SIG-M5 treated with dmso at 0.1 percent for 504 hours (cell line): Measurements from ENCODE around the gene RLBP1.

ENCODE experiments used
- DNase-seq: peaks from one replicate; lab custom pipeline; 2025; ENCODE audit not compliant: unreplicated experiment; lab: John Stamatoyannopoulos, UW

The RLBP1 gene

GRCh38 chr15:89179966-89180875 is 41.2 kb downstream of the RLBP1 start:
- DNase-seq = no peak

- DNase-seq = no peak
These were observed 42.9 kb downstream of the RLBP1 start for GRCh38 chr15:89178307-89178977.

- DNase-seq = peak; percentile 58
These were observed 43.6 kb downstream of the RLBP1 start for GRCh38 chr15:89177633-89178306.

GRCh38 chr15:89177116-89177515 is 44.3 kb downstream of the RLBP1 start:
- no peak for DNase-seq

- DNase-seq = no peak
These were observed 45.7 kb downstream of the RLBP1 start for GRCh38 chr15:89175617-89176191.

- DNase-seq = no peak
These were observed 46.9 kb downstream of the RLBP1 start for GRCh38 chr15:89174476-89174875.

GRCh38 chr15:89172921-89173320 is 48.5 kb downstream of the RLBP1 start:
- DNase-seq = no peak

- peak; percentile 40 for DNase-seq
These were observed 50.0 kb downstream of the RLBP1 start for GRCh38 chr15:89171136-89172072.

GRCh38 chr15:89170364-89170763 is 51.0 kb downstream of the RLBP1 start:
- DNase-seq = no peak

GRCh38 chr15:89168316-89168833 is 53.0 kb downstream of the RLBP1 start:
- no peak for DNase-seq

GRCh38 chr15:89167267-89168176 is 53.9 kb downstream of the RLBP1 start:
- DNase-seq = no peak

- DNase-seq = no peak
These were observed 55.7 kb downstream of the RLBP1 start for GRCh38 chr15:89165677-89166076.

- peak; percentile 4 for DNase-seq
These were observed 56.6 kb downstream of the RLBP1 start for GRCh38 chr15:89164712-89165211.

- no peak for DNase-seq
These were observed 57.9 kb downstream of the RLBP1 start for GRCh38 chr15:89163271-89164055.

GRCh38 chr15:89161666-89162065 is 59.7 kb downstream of the RLBP1 start:
- DNase-seq = no peak
